Upper lobe of right lung (tissue), 1 donor: ENCODE data around the gene PIGM. TPM values are rescaled to one million over a fixed set of nuclear protein-coding genes. Genes with fewer than 3 reads are reported as not detected.

ENCODE experiments used
- ATAC-seq: fragments of 200-7000 bp; cut with Tn5 transposase; one replicate; pipeline ENCODE4 v1.9.1; 2020; ENCODE audit warnings: mild to moderate bottlenecking, moderate library complexity
- DNase-seq: peaks from one replicate; pipeline ENCODE4 v3.0.0-alpha.2; 2020
- H3K27ac ChIP-seq: fragments of 200-600 bp; one replicate; pipeline ENCODE4 v1.8.0; 2022
- H3K27me3 ChIP-seq: fragments of 200-600 bp; one replicate; pipeline ENCODE4 v1.8.0; 2022; ENCODE audit warnings: mild to moderate bottlenecking
- H3K36me3 ChIP-seq: fragments of 200-600 bp; one replicate; pipeline ENCODE4 v1.8.0; 2022
- H3K4me1 ChIP-seq: fragments of 200-600 bp; one replicate; pipeline ENCODE4 v1.8.0; 2022
- H3K4me3 ChIP-seq: fragments of 200-600 bp; one replicate; pipeline ENCODE4 v1.8.0; 2022; ENCODE audit warnings: mild to moderate bottlenecking
- H3K9me3 ChIP-seq: fragments of 200-600 bp; one replicate; pipeline ENCODE4 v1.8.0; 2022
- intact Hi-C: fragments of 100-400 bp; cut with DNase I; formaldehyde crosslinking; loops from one replicate; pipeline ENCODE4 v1.11.0; 2022
- total RNA-seq: library from RNA; stranded (reverse); fragmentation: NEBNext Ultra II Directional; extraction: Animal tissue kit (Norgen Biotek cat#: 25700); gene quantifications from one replicate; pipeline ENCODE4 v1.2.1, GENCODE V29; 2021
- TF ChIP-seq, protein P1 (sequence below): fragments of 200-600 bp; IDR thresholded peaks from one replicate; pipeline ENCODE4 v1.8.0; 2022; ENCODE audit warnings: antibody characterized with exemption
- donor health status: DM: no; HTN: yes; CAD: no; lungs with severe emphysema.

Gene PIGM
- total RNA-seq, 1 donor from 2014 or later: 7.1 TPM

DNA sequence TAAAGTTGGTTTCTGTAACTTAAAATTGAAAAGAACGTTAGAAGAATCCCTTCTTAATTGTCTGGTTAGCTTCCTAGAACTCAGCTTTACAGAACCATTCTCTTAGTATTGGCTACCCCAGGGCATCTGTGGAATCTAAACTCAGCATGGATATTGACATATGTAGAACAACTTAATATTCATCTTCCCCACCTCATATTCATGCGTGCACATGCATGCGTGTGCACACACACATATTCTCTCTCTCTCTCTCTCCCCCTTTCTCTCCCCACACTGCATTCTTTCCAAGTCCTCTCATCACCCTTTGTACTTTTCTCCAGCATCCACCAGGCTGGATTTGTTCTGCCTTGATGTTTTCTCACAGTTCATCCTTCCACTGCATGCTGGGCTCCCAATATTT, 13.4 kb downstream of the PIGM start:
- no peak for ATAC-seq

DNA sequence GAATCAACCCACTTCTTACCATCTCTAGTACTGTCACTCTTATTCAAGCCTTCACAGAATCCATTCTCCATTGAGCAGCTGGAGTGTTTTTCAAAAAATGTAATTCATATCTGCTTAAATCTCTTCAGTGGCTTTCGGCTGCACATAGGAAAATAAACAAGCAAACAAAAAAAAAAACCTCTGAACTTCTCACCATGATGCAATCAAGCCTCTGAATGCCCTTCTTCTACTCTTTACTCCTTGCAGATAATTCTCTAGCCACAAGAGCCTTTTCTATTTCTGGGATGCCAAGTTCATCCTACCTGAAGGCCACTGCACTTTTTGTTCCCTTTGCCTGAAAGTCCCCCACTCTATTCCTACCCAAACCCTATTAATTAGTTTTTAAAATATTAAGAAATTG, 14.2 kb downstream of the PIGM start:
- Histone ChIP-seq H3K27ac (no peak overlapping the region), H3K4me3 (no peak overlapping the region), H3K27me3 (peaks cover 6% of the 10 kb centered on the region), H3K4me1 (no peaks in the 10 kb centered on the region), H3K9me3 (no peaks in the 10 kb centered on the region), H3K36me3 (no peaks in the 10 kb centered on the region)
- DNase-seq (no peak), ATAC-seq (no peak)
- intact Hi-C loops: no loop called here
- TF ChIP-seq, protein P1, sequence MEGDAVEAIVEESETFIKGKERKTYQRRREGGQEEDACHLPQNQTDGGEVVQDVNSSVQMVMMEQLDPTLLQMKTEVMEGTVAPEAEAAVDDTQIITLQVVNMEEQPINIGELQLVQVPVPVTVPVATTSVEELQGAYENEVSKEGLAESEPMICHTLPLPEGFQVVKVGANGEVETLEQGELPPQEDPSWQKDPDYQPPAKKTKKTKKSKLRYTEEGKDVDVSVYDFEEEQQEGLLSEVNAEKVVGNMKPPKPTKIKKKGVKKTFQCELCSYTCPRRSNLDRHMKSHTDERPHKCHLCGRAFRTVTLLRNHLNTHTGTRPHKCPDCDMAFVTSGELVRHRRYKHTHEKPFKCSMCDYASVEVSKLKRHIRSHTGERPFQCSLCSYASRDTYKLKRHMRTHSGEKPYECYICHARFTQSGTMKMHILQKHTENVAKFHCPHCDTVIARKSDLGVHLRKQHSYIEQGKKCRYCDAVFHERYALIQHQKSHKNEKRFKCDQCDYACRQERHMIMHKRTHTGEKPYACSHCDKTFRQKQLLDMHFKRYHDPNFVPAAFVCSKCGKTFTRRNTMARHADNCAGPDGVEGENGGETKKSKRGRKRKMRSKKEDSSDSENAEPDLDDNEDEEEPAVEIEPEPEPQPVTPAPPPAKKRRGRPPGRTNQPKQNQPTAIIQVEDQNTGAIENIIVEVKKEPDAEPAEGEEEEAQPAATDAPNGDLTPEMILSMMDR: no peak

More for the DNA sequence above, 13.4 kb downstream of the PIGM start:
- no peak overlapping the region for H3K27ac ChIP-seq
- TF ChIP-seq, protein P1: no peak
- H3K9me3 ChIP-seq: no peaks in the 10 kb centered on the region
- DNase-seq: no peak
- H3K36me3 ChIP-seq: no peaks in the 10 kb centered on the region
- intact Hi-C loops: no loop called here
- H3K4me1 ChIP-seq: no peaks in the 10 kb centered on the region
- H3K27me3 ChIP-seq: no peaks in the 10 kb centered on the region
- no peak overlapping the region for H3K4me3 ChIP-seq

DNA sequence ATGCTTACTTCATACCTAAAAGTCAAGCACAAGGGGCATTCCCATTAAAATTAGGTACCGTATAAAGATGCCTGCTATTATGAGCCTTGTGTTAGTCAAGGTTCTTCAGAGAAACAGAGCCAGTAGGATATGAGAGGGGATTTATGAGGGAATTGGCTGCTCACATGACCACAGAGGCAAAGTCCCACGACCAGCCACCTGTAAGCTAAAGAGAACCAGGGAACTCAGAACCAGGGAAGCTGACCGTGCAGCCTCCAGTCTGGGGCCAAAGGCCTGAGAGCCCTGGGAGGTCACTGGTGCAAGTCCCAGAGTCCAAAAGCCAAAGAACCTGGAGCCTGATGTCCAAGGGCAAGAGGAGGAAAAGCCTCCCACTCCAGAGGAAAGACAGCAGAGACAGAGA, 20.0 kb downstream of the PIGM start:
- Histone ChIP-seq H3K4me3 (no peak overlapping the region), H3K9me3 (no peaks in the 10 kb centered on the region), H3K36me3 (no peaks in the 10 kb centered on the region), H3K27me3 (peaks cover 9% of the 10 kb centered on the region), H3K4me1 (no peaks in the 10 kb centered on the region), H3K27ac (no peak overlapping the region)
- intact Hi-C loops: no loop called here
- ATAC-seq (no peak), DNase-seq (no peak)
- TF ChIP-seq, protein P1: no peak

DNA sequence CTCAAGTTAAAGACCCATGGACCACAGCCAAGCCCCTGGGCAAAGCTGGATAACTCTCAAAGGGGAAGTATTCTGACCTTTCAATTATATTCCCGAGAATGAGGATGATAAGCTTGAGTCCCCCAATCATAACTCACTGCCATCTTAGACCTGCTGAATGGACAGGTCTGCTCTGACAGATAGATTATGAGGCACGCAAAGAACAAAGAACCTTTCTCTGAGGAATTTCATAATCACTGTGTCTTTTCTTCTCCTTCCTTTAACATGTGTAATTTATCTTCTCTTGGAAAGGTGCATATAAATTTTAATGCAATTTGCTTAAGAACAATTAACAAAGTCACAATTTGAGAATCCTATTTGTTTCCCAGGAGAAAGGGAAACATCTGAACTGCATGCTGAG, 22.0 kb downstream of the PIGM start:
- no peak for ATAC-seq
- no peaks in the 10 kb centered on the region for H3K36me3 ChIP-seq

DNA sequence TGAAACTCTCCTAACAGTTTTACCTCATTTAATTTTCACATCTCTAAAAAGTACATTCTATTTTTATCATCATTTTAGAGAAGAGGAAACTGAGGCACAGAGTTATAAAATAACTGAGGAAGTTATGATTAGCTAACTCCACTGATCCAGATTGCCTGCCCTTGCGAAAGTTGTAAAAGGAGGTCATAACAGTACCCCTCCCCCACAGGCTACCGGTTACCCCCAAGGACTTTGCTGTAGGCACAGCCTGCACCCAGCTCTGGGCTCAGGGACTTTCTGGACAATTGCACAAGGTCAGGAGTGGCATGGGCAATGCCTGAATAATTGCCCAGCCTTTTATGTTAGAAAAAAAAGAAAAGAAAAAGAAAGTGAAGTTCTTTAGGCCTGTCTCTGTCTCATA, 22.7 kb downstream of the PIGM start:
- TF ChIP-seq, protein P1: no peak
- intact Hi-C loops: loop anchor here (5.0 kb wide), 1 partner anchor 72 kb away; no protein-coding TSS in a partner anchor
- Histone ChIP-seq H3K27ac (no peak overlapping the region), H3K4me3 (no peak overlapping the region), H3K27me3 (peaks cover 9% of the 10 kb centered on the region), H3K36me3 (no peaks in the 10 kb centered on the region), H3K4me1 (no peaks in the 10 kb centered on the region), H3K9me3 (no peaks in the 10 kb centered on the region)
- ATAC-seq (no peak), DNase-seq (no peak)

More for the DNA sequence above, 22.0 kb downstream of the PIGM start:
- no peak overlapping the region for H3K27ac ChIP-seq
- DNase-seq: no peak
- no peaks in the 10 kb centered on the region for H3K4me1 ChIP-seq
- no peaks in the 10 kb centered on the region for H3K9me3 ChIP-seq
- H3K4me3 ChIP-seq: no peak overlapping the region
- TF ChIP-seq, protein P1: no peak
- intact Hi-C loops: loop anchor here (5.0 kb wide), 1 partner anchor 72 kb away; no protein-coding TSS in a partner anchor
- peaks cover 9% of the 10 kb centered on the region for H3K27me3 ChIP-seq

DNA sequence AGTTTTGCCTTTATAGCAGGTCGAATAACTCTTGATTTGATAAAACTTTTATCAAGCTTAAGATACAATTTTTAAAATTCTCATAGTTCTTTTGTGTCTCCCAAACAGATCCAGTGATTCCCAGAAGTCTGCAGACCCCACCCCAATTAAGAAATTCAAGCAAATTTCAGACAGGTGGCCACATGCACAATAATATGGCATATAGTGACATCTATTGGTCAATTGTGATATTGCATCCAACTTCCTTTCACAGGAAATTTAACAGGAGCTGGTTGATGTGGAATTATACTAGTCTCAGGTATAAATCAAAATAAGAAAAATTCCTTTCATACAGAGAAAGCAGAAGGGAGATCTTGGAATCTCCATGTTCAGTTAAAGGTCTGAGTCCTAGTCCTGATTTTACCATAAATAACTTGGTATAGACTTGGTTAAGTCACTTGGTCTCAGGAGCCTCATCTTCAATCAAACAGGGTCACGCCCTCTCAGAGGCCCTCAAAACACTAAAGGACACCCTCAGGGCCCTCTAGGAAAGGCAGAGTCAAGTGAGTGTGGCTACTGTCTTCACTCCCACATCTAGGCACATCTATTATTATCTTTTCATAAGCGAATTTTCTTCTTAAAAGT, 24.1 kb downstream of the PIGM start:
- TF ChIP-seq, protein P1: peak; percentile 85
- intact Hi-C loops: loop anchor here (5.0 kb wide), 1 partner anchor 70 kb away; no protein-coding TSS in a partner anchor
- peak; percentile 56 for ATAC-seq

More for the DNA sequence above, 24.1 kb downstream of the PIGM start:
- Histone ChIP-seq H3K4me3 (no peak overlapping the region), H3K27me3 (peaks cover 4% of the 10 kb centered on the region), H3K27ac (no peak overlapping the region), H3K4me1 (no peaks in the 10 kb centered on the region), H3K9me3 (no peaks in the 10 kb centered on the region), H3K36me3 (no peaks in the 10 kb centered on the region)
- DNase-seq: no peak
